Loucy (cell line): ENCODE measurements around the gene USB1.

Experiments
- H2AFZ ChIP-seq: fragments of 200-600 bp; sonication (generic); 2 replicates; pipeline ENCODE4 v1.6.0; 2016; ENCODE audit warnings: antibody characterized with exemption, mild to moderate bottlenecking, low read length, moderate library complexity
- H3F3A ChIP-seq: fragments of 200-600 bp; 2 replicates; pipeline ENCODE4 v1.6.0; 2016; ENCODE audit warnings: antibody characterized with exemption, low read depth, mild to moderate bottlenecking
- H3K27me3 ChIP-seq: fragments of 200-600 bp; sonication (generic); 2 replicates; pipeline ENCODE4 v1.6.1; 2014; ENCODE audit warnings: low read length, mild to moderate bottlenecking; ENCODE audit not compliant: insufficient read depth, poor library complexity, severe bottlenecking
- H3K36me3 ChIP-seq: fragments of 200-600 bp; sonication (generic); 2 replicates; pipeline ENCODE4 v1.6.1; 2016; ENCODE audit warnings: low read length; ENCODE audit not compliant: insufficient read depth
- H3K4me1 ChIP-seq: fragments of 200-600 bp; sonication (generic); 2 replicates; pipeline ENCODE4 v1.5.1; 2014; ENCODE audit warnings: low read length, mild to moderate bottlenecking; ENCODE audit not compliant: insufficient read depth, poor library complexity, severe bottlenecking
- H3K4me2 ChIP-seq: fragments of 200-600 bp; sonication (generic); 2 replicates; pipeline ENCODE4 v1.6.0; 2014; ENCODE audit warnings: antibody characterized with exemption, low read length, low read depth, mild to moderate bottlenecking; ENCODE audit not compliant: poor library complexity, severe bottlenecking
- H3K4me3 ChIP-seq: fragments of 200-600 bp; sonication (generic); 2 replicates; pipeline ENCODE4 v1.5.1; 2014; ENCODE audit warnings: low read length, mild to moderate bottlenecking, mixed read lengths; ENCODE audit not compliant: poor library complexity, severe bottlenecking
- H3K79me2 ChIP-seq: fragments of 200-600 bp; sonication (generic); 2 replicates; pipeline ENCODE4 v1.6.1; 2014; ENCODE audit warnings: low read length; ENCODE audit not compliant: insufficient read depth
- H3K9ac ChIP-seq: fragments of 200-600 bp; sonication (generic); 2 replicates; pipeline ENCODE4 v1.6.0; 2014; ENCODE audit warnings: mild to moderate bottlenecking, low read depth, low read length, moderate library complexity; ENCODE audit not compliant: poor library complexity, severe bottlenecking
- H3K9me2 ChIP-seq: fragments of 200-600 bp; sonication (generic); replicated peaks from 2 replicates; pipeline ENCODE4 v1.6.1; 2016; ENCODE audit warnings: low read depth, low read length, mixed read lengths
- H3K9me3 ChIP-seq: fragments of 200-600 bp; sonication (generic); 2 replicates; pipeline ENCODE4 v1.6.1; 2014; ENCODE audit warnings: mild to moderate bottlenecking, antibody characterized with exemption, low read length, low read depth; ENCODE audit not compliant: insufficient read depth
- H4K20me1 ChIP-seq: fragments of 200-600 bp; sonication (generic); 2 replicates; pipeline ENCODE4 v1.6.0; 2014; ENCODE audit warnings: antibody characterized with exemption, low read length, mild to moderate bottlenecking; ENCODE audit not compliant: insufficient read depth, poor library complexity, severe bottlenecking
- CTCF ChIP-seq: fragments of 200-600 bp; sonication (generic); conservative IDR thresholded peaks from 2 replicates; pipeline ENCODE4 v1.5.1; 2014; ENCODE audit warnings: mild to moderate bottlenecking, antibody characterized with exemption, low read length
- EZH2phosphoT487 ChIP-seq: fragments of 200-600 bp; IDR thresholded peaks from 2 replicates; pipeline ENCODE4 v1.6.1; 2018; ENCODE audit warnings: antibody characterized with exemption, mild to moderate bottlenecking, moderate library complexity, borderline replicate concordance

Gene USB1

GRCh38 chr16:58012481-58012880, 11.3 kb downstream of the USB1 start:
- Histone ChIP-seq H3K79me2 (no peaks in the 10 kb centered on the region), H2AFZ (no peak overlapping the region), H3K27me3 (no peaks in the 10 kb centered on the region)

GRCh38 chr16:58013201-58013956, 12.2 kb downstream of the USB1 start:
- Histone ChIP-seq H3K36me3 (peaks cover 39% of the 10 kb centered on the region; the same call in 1 of the 2 replicates), H3K9me2 (no peaks in the 10 kb centered on the region), H3K9me3 (no peaks in the 10 kb centered on the region), H4K20me1 (no peaks in the 10 kb centered on the region), H2AFZ (no peak overlapping the region), H3K9ac (no peak overlapping the region), H3F3A (no peaks in the 10 kb centered on the region), H3K79me2 (no peaks in the 10 kb centered on the region), H3K4me1 (no peaks in the 10 kb centered on the region), H3K4me2 (no peak overlapping the region), H3K27me3 (no peaks in the 10 kb centered on the region), H3K4me3 (no peak overlapping the region)
- TF ChIP-seq CTCF (no peak), EZH2phosphoT487 (no peak)

More at GRCh38 chr16:58012481-58012880, 11.3 kb downstream of the USB1 start:
- H3K9me2 ChIP-seq, result no peaks in the 10 kb centered on the region
- no peak overlapping the region for H3K9ac ChIP-seq
- no peaks in the 10 kb centered on the region for H3K4me1 ChIP-seq
- no peak for TF ChIP-seq EZH2phosphoT487
- TF ChIP-seq CTCF, result no peak
- no peaks in the 10 kb centered on the region for H4K20me1 ChIP-seq
- no peaks in the 10 kb centered on the region for H3K9me3 ChIP-seq
- peaks cover 33% of the 10 kb centered on the region; the same call in 1 of the 2 replicates for H3K36me3 ChIP-seq
- no peak overlapping the region for H3K4me3 ChIP-seq
- no peaks in the 10 kb centered on the region for H3F3A ChIP-seq
- no peak overlapping the region for H3K4me2 ChIP-seq

- Histone ChIP-seq H3K4me2 (no peak overlapping the region), H3K36me3 (peaks cover 24% of the 10 kb centered on the region; the same call in 1 of the 2 replicates), H3K4me1 (no peaks in the 10 kb centered on the region), H3K4me3 (no peak overlapping the region), H4K20me1 (no peaks in the 10 kb centered on the region), H3K9me2 (no peaks in the 10 kb centered on the region), H3K79me2 (no peaks in the 10 kb centered on the region), H3K27me3 (no peaks in the 10 kb centered on the region), H2AFZ (no peak overlapping the region), H3K9me3 (no peaks in the 10 kb centered on the region), H3F3A (no peaks in the 10 kb centered on the region), H3K9ac (no peak overlapping the region)
- TF ChIP-seq EZH2phosphoT487, result no peak
- no peak for TF ChIP-seq CTCF
Measured at GRCh38 chr16:58016840-58017446, 15.7 kb downstream of the USB1 start.
